ENCODE measurements around the gene ZNRF2.
"Not testable (repeated sequence)": the region's sequence is repeated elsewhere in the genome, so short reads cannot be mapped to it uniquely, and the experiment has no call there.

ZNRF2 gene

DNA sequence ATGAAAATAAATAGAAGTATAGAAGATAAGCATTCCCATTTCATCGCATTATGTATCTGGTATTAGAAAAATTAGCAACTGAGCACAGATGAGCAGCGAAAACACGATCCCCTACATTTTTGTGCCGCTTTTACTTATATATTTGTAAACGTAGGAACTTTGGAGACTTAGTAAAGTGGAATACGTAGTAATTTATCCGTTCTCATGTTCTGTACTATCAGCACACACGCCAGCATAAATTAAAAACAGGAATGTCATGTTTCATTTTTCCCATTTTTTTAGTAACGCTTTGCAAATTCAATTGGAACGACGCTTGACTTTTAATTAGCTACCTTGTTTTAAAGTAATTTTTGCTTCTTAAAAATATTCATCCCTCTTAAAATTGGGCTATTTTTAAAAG is 2.4 kb downstream of the ZNRF2 start:
- FAIRE-seq (no peak), DNase-seq (ENCODE audit: low spot score) (no peak)

DNA sequence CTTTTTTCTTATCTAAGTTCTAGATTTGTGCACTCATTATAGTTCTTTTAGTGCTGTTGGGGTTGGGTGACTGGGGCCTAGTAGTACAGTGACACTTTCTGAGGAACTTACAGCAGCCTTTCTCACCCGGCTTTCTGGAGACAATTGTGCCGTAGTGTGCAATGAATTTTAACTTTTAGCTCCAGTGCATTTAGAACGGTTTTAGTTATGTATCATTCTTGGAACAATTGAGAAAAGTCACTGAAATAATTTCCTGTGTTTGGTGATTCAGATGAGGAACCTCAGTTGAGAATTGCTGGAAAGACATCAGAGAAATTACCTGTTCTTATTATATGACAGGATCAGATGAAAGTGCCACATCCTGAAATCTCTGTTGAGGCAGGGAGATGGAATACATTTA is 3.2 kb downstream of the ZNRF2 start:
- peak; percentile 53 for FAIRE-seq
- not testable (repeated sequence) for DNase-seq (ENCODE audit: low spot score)

- FAIRE-seq; DNase-seq (ENCODE audit: low spot score): not testable (repeated sequence)
Observed at GRCh38 chr7:30289634-30290033, 5.2 kb downstream of the ZNRF2 start.

DNA sequence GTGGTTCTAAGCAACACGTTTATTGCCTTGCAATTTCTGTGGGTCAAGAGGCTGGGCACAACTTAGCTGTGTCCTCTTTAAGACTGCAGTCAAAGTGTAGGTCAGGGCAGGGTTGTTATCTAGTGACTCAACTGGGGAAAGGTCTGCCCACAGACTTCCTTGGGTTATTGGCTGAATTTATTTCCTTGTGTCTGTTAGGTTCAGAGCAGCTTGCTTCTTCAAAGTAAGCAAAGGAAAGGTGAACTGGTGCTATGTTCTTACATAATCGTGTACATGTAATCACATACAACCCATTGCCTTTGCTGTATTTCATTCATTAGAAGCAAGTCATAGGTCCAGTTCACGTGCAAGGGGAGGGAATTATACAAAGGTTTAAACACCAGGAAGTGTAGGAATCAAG is 5.9 kb downstream of the ZNRF2 start:
- FAIRE-seq: peak; percentile 83

DNA sequence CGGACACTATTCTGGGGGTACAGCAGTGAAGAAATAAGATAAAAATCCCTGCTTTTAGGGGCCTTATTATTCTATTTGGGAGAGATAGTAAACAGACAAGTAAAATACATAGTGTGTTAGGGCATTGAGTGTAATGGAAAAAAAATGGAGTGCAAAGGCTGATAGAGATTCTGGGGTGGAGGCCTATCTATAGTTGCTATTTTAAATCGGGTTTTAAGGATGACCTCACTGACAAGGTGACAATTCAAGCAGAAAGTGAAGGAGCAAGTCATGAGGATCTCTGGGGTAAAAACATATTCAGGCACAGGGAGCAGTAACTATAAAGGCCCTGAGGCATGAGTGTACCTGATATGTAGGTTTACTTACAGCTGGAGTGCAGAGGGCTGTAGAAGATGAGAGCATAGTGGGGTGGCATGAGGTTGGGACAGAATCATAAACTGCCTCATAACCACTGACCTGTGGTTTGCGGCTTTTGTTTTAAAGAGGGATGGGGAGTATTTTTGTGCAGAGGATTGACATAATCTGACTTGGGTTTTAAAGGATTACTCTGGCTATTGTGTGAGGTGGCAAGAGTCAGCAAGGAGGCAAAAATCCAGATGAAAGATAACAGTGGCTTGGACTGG is 8.1 kb downstream of the ZNRF2 start:
- FAIRE-seq; DNase-seq (ENCODE audit: low spot score): not testable (repeated sequence)

More for the DNA sequence above, 5.9 kb downstream of the ZNRF2 start:
- DNase-seq (ENCODE audit: low spot score): peak; percentile 59

DNA sequence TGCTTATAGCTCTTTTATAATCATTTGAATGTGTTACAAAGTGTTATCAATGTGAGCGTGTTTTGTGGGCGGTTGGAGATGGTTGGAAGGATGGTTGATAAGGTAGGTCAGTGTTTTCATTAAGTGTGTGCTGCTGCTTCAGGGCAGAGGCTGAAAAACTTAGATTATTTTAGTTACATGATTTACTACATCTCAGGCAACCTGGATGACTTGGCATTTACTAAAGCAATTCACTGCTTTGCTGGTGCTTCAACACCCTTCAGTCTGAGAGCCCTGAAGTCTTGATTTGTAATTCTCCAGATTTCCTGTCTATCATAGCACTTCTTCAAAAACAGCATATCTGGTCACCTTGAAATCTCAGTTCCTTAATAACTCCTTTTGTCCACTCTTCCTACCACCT is 11.9 kb downstream of the ZNRF2 start:
- not testable (repeated sequence) for FAIRE-seq; DNase-seq (ENCODE audit: low spot score)

- FAIRE-seq; DNase-seq (ENCODE audit: low spot score): not testable (repeated sequence)
Observed at GRCh38 chr7:30297499-30297898, 13.1 kb downstream of the ZNRF2 start.

DNA sequence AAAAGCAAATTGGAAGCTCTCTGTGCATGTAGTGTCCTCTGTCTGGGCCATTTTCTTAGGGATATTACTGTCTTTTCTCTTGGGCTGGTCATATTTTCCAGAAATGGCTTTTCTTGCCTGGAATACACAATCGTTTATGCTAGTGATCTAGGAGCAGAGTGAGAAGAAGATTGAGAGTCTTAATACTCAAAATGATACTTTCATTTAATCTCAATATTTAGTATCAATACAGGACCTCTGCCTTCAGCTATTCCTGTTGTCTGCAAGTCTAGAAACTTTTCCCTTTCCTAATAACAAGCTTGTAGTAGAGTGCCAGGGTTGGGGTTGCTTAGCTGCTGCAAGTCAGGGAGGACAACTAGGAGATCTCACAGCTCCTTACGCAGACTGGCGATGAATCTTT is 14.0 kb downstream of the ZNRF2 start:
- FAIRE-seq; DNase-seq (ENCODE audit: low spot score): not testable (repeated sequence)

DNA sequence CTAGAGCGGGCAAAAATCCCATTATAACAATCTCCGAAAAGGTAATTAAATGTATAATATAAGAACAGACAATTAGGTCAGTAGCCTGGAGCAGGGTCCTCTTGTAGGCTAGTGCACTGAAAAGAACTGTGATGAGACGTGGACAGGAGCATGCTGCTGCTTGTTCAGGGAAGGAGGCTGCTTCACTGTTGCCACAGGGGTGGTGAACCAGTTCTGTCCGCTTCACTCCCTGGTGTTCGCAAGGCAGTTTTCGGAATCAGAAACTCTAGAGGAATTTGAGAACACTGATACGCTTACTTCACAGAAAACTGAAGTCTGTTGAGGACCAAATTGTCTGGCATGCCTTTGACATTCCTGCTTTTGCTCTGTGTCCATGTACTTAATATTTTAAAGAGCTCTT is 17.4 kb downstream of the ZNRF2 start:
- FAIRE-seq: no peak
- no peak for DNase-seq (ENCODE audit: low spot score)

GRCh38 chr7:30302656-30303311 is 18.4 kb downstream of the ZNRF2 start:
- FAIRE-seq: no peak
- DNase-seq (ENCODE audit: low spot score): no peak

GRCh38 chr7:30303312-30304039 is 19.1 kb downstream of the ZNRF2 start:
- FAIRE-seq: no peak

DNA sequence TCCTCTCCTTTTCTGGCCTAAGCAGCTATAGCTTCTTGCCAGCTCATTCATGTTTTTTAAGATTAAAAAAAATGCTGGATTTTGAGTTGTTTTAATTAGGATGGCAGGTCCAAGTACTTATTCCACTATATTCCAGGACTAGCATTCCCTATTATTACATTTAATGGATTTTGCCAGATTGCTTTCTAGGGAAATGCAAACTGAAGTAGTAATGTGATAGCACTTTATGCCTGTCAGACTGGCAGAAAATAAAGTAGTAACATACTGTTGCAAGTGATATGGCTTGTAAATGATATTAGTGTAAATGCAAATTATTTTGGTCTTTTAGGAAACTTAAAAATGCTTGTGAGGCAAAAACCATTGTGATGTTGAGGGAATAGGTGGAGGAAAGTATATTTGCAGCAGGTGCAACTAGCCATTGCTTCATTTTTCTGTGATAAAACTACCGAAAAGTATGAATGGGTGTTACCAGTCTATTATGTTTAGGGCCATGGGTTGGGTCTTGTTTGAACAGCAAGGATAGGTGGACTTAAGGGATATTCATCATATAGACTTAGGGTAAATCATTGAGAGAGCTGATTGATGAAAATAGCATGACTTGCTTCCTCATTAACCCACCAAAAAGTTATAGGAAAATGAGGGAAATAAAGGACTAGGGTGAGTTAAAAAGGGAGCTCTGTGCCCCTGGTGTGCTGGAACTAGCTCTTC is 19.9 kb downstream of the ZNRF2 start:
- DNase-seq (ENCODE audit: low spot score) (no peak), FAIRE-seq (no peak)

More at GRCh38 chr7:30303312-30304039, 19.1 kb downstream of the ZNRF2 start:
- no peak for DNase-seq (ENCODE audit: low spot score)

DNA sequence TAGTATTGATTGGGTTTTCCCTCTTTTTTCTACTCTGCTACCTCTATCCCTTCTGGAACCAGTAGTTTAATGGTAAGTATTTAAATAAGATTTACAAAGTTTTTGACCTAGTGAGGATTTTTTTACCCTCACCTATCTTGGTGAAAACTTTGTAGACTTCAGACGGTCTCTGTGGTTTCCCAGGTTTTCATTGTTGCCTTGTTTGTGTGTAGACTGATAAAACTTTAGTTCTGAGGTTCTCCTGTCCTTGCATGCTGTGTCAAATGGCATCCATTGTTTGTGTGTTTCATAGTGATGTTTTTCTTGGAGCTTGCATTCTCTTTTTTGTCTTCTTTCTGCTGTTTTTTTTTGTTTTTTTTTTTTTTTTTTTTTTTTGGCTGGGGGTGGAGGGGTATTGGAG is 22.6 kb downstream of the ZNRF2 start:
- no peak for DNase-seq (ENCODE audit: low spot score)
- FAIRE-seq: no peak

DNA sequence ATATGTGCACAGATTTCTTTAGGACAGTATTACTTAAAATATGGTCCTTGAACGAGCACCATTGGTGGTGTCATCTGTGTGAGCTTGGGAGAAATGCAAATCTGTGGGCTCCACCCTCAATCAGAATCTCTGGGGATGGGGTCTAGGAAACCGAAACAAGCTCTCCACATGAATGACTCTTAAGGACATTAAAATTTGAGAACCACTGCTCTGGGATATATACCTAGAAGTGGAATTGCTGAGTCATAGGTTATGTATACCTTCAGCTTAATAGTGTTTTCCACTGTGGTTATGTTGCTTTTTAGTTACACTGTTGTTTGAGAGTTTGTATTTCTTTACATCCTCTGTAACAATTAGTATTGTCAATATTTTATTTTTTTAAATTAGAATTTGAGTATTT is 24.0 kb downstream of the ZNRF2 start:
- DNase-seq (ENCODE audit: low spot score) (peak; percentile 33), FAIRE-seq (peak; percentile 59)

GRCh38 chr7:30309302-30309701 is 24.9 kb downstream of the ZNRF2 start:
- DNase-seq (ENCODE audit: low spot score) (no peak), FAIRE-seq (no peak)

- DNase-seq (ENCODE audit: low spot score): no peak
- no peak for FAIRE-seq
Observed at GRCh38 chr7:30309842-30310435, 25.5 kb downstream of the ZNRF2 start.

GRCh38 chr7:30310674-30311362 is 26.4 kb downstream of the ZNRF2 start:
- DNase-seq (ENCODE audit: low spot score) (no peak), FAIRE-seq (no peak)

DNA sequence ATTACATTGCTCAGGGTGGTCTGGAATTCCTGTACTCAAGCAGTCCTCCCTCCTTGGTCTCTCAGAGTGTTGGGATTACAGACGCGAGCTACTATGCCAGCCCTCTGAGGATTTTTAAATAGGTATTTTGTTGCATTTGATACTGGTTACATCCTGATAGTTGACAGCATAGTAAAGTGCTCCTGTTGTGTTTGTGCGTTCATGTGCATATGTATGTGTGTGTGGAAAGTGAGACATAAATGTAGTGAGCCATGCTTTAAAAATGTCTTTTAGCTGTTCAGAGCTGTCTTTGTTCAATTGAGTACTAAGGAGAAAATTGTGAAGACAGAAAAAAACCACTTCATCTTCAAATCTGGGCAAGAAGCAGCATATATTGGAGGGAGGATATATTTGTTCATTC is 27.8 kb downstream of the ZNRF2 start:
- no peak for FAIRE-seq
- no peak for DNase-seq (ENCODE audit: low spot score)

GRCh38 chr7:30313348-30313747 is 29.0 kb downstream of the ZNRF2 start:
- DNase-seq (ENCODE audit: low spot score) (no peak), FAIRE-seq (no peak)

GRCh38 chr7:30313793-30314192 is 29.4 kb downstream of the ZNRF2 start:
- FAIRE-seq: no peak
- no peak for DNase-seq (ENCODE audit: low spot score)

DNA sequence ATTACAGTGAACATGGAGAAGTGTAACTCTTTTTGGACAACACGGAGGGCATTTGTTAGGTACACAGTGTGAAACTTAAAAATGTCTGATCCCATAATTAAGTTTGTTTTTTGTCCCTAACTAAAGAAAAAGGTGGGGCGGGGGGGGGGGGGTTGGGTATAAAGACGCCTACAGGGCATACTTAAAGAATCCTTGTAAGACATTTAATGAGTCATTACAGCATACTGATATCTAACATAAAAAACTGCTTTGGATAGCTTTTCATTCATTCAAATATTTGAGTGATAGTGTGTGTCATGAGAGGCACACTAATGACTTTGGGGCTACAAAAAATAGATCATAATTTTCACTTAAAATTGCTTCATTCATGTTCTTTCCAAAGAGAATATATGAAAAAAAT is 31.2 kb downstream of the ZNRF2 start:
- FAIRE-seq (no peak), DNase-seq (ENCODE audit: low spot score) (no peak)
